ENCODE results near the gene TEAD1.

The TEAD1 gene

DNA sequence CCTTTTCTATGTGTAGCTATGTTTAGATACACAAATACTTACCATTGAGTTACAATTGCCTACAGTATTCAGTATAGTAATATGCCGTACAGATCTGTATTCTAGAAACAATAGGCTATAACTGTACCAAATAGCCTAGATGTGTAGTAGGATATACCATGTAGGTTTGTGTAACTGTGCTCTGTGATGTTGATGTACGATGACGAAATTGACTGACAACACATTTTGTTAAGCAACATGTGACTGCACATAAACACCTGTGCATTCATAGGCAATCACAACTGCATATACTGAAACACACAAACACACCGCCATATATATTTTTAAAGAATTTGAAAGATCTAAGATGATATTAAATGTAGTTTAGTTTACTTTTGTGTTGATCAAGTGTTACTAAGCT is 60.4 kb downstream of the TEAD1 start:
- TF ChIP-seq CTCF (IDR thresholded peaks at IDR 0.05; ENCODE audit: low read depth, low read length), result no peak
- no peak overlapping the region for H3K4me3 ChIP-seq (replicated peaks in 1 of 2; ENCODE audit: low read depth in 2 of 2, low read length in 2 of 2)
- DNase-seq (ENCODE audit: low read depth in 2 of 2), result no peak

GRCh38 chr11:12735262-12735661 is 61.0 kb downstream of the TEAD1 start:
- DNase-seq (ENCODE audit: low read depth in 2 of 2), result no peak
- no peak for TF ChIP-seq CTCF (IDR thresholded peaks at IDR 0.05; ENCODE audit: low read depth, low read length)
- no peak overlapping the region for H3K4me3 ChIP-seq (replicated peaks in 1 of 2; ENCODE audit: low read depth in 2 of 2, low read length in 2 of 2)

GRCh38 chr11:12737024-12737423 is 62.8 kb downstream of the TEAD1 start:
- TF ChIP-seq CTCF (IDR thresholded peaks at IDR 0.05; ENCODE audit: low read depth, low read length), result no peak
- DNase-seq (ENCODE audit: low read depth in 2 of 2), result no peak
- H3K4me3 ChIP-seq (replicated peaks in 1 of 2; ENCODE audit: low read depth in 2 of 2, low read length in 2 of 2), result no peak overlapping the region

DNA sequence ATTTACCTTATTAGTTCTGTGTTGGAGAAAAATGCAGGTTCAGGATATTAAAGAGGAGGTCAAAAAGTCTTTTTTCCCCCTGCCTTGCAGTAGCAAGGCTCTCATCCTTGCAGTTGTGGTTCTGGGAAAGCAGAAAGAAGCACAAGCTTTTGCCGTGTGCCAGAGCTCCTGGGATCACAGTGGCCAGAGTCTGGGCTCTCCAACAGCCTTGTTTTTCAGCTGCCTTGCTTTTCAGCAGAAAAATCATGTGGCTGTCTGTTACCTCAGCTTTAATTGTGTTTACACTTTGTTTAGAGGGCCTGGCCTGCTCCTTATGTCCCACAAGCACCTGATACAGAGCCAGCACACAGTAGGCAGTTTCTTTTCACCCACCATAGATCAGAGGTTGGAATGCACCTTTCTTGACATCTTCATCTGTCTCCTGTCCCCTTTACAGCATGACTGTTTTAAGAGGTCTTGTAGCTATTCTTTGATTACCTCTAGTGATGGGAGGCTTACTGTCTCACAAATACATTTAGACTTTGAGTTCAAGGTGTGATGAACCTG is 67.5 kb downstream of the TEAD1 start:
- DNase-seq (ENCODE audit: low read depth in 2 of 2), result no peak
- no peak overlapping the region for H3K4me3 ChIP-seq (replicated peaks in 1 of 2; ENCODE audit: low read depth in 2 of 2, low read length in 2 of 2)
- no peak for TF ChIP-seq CTCF (IDR thresholded peaks at IDR 0.05; ENCODE audit: low read depth, low read length)

DNA sequence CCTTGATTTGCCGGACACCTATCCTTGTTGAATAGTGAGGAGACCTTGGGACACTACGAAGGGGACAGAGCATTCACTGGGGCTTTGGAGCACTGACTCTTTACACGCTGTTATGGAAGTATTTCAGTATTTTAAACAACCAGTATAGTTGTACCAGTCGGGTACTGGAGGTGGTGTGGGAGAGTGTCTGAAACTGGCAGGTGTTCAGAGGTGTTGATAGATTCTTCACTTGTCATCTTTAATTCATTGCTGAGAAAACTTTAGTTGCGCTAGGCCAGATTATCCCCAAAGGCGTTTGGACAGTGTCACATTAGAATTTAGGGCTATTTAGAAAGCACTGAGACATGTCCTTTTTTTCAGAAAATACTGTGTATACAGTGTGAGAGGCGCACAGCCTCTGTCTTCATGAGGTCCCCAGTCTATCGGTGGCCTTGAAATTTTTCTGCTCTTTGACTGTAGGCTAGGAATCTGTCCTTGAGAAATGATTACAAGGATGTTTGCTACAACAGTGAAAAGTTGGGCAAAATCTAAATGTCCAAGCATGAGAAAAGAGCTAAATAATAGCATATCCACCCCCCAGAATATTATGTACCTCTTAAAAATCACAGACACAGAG is 69.7 kb downstream of the TEAD1 start:
- no peak for TF ChIP-seq CTCF (IDR thresholded peaks at IDR 0.05; ENCODE audit: low read depth, low read length)
- H3K4me3 ChIP-seq (replicated peaks in 1 of 2; ENCODE audit: low read depth in 2 of 2, low read length in 2 of 2), result no peak overlapping the region

DNA sequence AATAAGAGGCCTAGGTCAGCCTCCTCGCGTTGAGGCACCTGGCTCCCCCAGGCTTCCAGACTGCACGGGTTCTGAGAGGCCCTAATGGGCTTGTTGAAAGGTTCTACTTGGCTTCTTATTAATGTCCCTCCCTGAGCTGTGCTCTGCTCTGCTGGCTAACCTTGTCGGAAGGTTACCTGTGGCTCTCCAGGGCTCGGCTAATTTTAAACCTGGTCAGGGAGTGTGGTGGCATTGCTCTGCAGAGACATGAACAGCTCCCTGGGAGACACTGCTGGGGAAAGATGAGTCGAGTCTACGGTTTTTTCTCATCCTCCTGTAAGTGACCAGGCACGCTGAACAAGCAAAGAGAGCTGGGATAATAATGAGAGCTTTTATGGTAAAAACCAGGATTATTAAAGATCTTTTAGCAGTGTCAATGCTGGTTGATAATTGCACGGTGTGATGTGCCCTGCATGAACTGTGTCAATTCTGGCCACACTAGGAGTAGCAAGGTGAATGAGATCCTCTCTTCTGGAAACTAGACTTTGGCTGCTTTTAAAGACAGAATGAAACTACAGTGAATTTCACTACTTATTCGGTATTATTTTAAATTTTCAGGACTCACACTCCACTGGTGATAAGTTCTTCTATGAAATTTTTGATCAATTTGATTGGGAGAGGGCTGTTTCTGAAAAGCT is 70.7 kb downstream of the TEAD1 start:
- TF ChIP-seq CTCF (IDR thresholded peaks at IDR 0.05; ENCODE audit: low read depth, low read length), result no peak

More for the DNA sequence above, 69.7 kb downstream of the TEAD1 start:
- no peak for DNase-seq (ENCODE audit: low read depth in 2 of 2)

More for the DNA sequence above, 70.7 kb downstream of the TEAD1 start:
- H3K4me3 ChIP-seq (replicated peaks in 1 of 2; ENCODE audit: low read depth in 2 of 2, low read length in 2 of 2), result no peak overlapping the region
- no peak for DNase-seq (ENCODE audit: low read depth in 2 of 2)

All from cardiac fibroblast (primary cell).